Calu3 (cell line): Measurements from ENCODE around the gene SLC25A13. TPM values are rescaled to one million over a fixed set of nuclear protein-coding genes. Genes with fewer than 3 reads are reported as not detected.

Experiments
- BruUV-seq: library from RNA; stranded (reverse); fragments of 400-500 nt; replicated peaks from 2 replicates; lab custom pipeline; 2021; lab: Mats Ljungman, UMichigan
- CTCF ChIA-PET: fragments of 300-600 bp; sonication (Branson Sonifier 250); formaldehyde crosslinking; loops from one replicate; lab custom pipeline; 2022; ENCODE audit warnings: antibody characterized with exemption; lab: Charles Lee
- DNase-seq: peaks from one replicate; pipeline ENCODE4 v3.0.0; 2022
- H3K27ac Mint-ChIP-seq: one replicate; pipeline ENCODE4 v1.8.0; 2022; ENCODE audit warnings: mixed read lengths; ENCODE audit not compliant: unreplicated experiment
- H3K27me3 Mint-ChIP-seq: one replicate; pipeline ENCODE4 v1.8.0; 2022; ENCODE audit warnings: mixed read lengths; ENCODE audit not compliant: unreplicated experiment
- H3K36me3 Mint-ChIP-seq: one replicate; pipeline ENCODE4 v1.8.0; 2022; ENCODE audit warnings: mild to moderate bottlenecking, moderate library complexity, mixed read lengths; ENCODE audit not compliant: insufficient read depth, unreplicated experiment
- H3K4me1 Mint-ChIP-seq: one replicate; pipeline ENCODE4 v1.8.0; 2022; ENCODE audit warnings: mild to moderate bottlenecking, low read depth, mixed read lengths; ENCODE audit not compliant: unreplicated experiment
- H3K4me3 Mint-ChIP-seq: one replicate; pipeline ENCODE4 v1.8.0; 2022; ENCODE audit warnings: mild to moderate bottlenecking, low read depth, moderate library complexity, mixed read lengths; ENCODE audit not compliant: unreplicated experiment
- H3K9me3 Mint-ChIP-seq: one replicate; pipeline ENCODE4 v1.8.0; 2022; ENCODE audit warnings: low read depth, mixed read lengths; ENCODE audit not compliant: unreplicated experiment
- CTCF ChIP-seq: fragments of 200-600 bp; IDR thresholded peaks from one replicate; pipeline ENCODE4 v1.8.0; 2022; ENCODE audit warnings: antibody characterized with exemption; ENCODE audit not compliant: unreplicated experiment
- intact Hi-C: fragments of 100-400 bp; cut with micrococcal nuclease; formaldehyde crosslinking; loops from one replicate; pipeline ENCODE4 v1.10.0; 2022; ENCODE audit not compliant: unreplicated experiment
- total RNA-seq: library from RNA; stranded (reverse); gene quantifications from 2 replicates; pipeline ENCODE4 v1.2.3, GENCODE V29; 2022

The SLC25A13 gene
- total RNA-seq, 1 experiment from 2014 or later, result 18.1 TPM

- Mint-ChIP-seq H3K4me3 (no peak overlapping the region), H3K9me3 (peaks cover 2% of the 10 kb centered on the region), H3K27me3 (no peaks in the 10 kb centered on the region), H3K4me1 (peaks cover 24% of the 10 kb centered on the region), H3K27ac (no peak overlapping the region), H3K36me3 (no peaks in the 10 kb centered on the region)
- CTCF ChIA-PET, result no interaction called here
- no peak for TF ChIP-seq CTCF
- BruUV-seq, result no TSS peak
- no peak for DNase-seq
- intact Hi-C loops, result no loop called here
Measured at GRCh38 chr7:96332325-96332724, 10.4 kb upstream of the SLC25A13 start.

- Mint-ChIP-seq H3K4me1 (peaks cover 25% of the 10 kb centered on the region), H3K36me3 (no peaks in the 10 kb centered on the region), H3K27ac (no peak overlapping the region), H3K27me3 (no peaks in the 10 kb centered on the region), H3K9me3 (peaks cover 2% of the 10 kb centered on the region), H3K4me3 (no peak overlapping the region)
- BruUV-seq, result no TSS peak
- DNase-seq, result no peak
- TF ChIP-seq CTCF, result no peak
- intact Hi-C loops, result no loop called here
- CTCF ChIA-PET, result no interaction called here
Measured at GRCh38 chr7:96331775-96332174, 9.9 kb upstream of the SLC25A13 start.

- Mint-ChIP-seq H3K4me3 (no peak overlapping the region), H3K9me3 (no peaks in the 10 kb centered on the region), H3K36me3 (no peaks in the 10 kb centered on the region), H3K27me3 (no peaks in the 10 kb centered on the region), H3K4me1 (peaks cover 25% of the 10 kb centered on the region), H3K27ac (no peak overlapping the region)
- no peak for TF ChIP-seq CTCF
- CTCF ChIA-PET, result no interaction called here
- no TSS peak for BruUV-seq
- intact Hi-C loops, result no loop called here
- DNase-seq, result no peak
Measured at GRCh38 chr7:96331233-96331632, 9.3 kb upstream of the SLC25A13 start.

GRCh38 chr7:96330193-96330592, 8.3 kb upstream of the SLC25A13 start:
- no peak overlapping the region for H3K27ac Mint-ChIP-seq

More at GRCh38 chr7:96330193-96330592, 8.3 kb upstream of the SLC25A13 start:
- Mint-ChIP-seq H3K4me3 (no peak overlapping the region), H3K27me3 (no peaks in the 10 kb centered on the region), H3K36me3 (no peaks in the 10 kb centered on the region), H3K9me3 (no peaks in the 10 kb centered on the region), H3K4me1 (peaks cover 25% of the 10 kb centered on the region)
- CTCF ChIA-PET, result no interaction called here
- BruUV-seq, result no TSS peak
- TF ChIP-seq CTCF, result no peak
- no peak for DNase-seq
- intact Hi-C loops, result no loop called here
